Psoas muscle (tissue), 8 donors: Measurements from ENCODE around the gene COL4A1. TPM values are rescaled to one million over a fixed set of nuclear protein-coding genes. Genes with fewer than 3 reads are reported as not detected.

Experiments
- ATAC-seq, 4 donors: fragments of 200-7000 bp; cut with Tn5 transposase; one replicate each; pipeline ENCODE4 v1.9.1; 2020; ENCODE audit warnings: moderate library complexity in 3 of 4, mild to moderate bottlenecking in 2 of 4
- DNase-seq, 2 donors: peaks; one replicate each; pipeline ENCODE4 v3.0.0-alpha.2; 2020
- H3K27ac ChIP-seq: fragments of 200-600 bp; one replicate; pipeline ENCODE4 v1.8.0; 2022
- H3K27me3 ChIP-seq, 3 donors: fragments of 200-600 bp in 1 of 3; one replicate each; pipeline versions ENCODE4 v1.6.1 to v1.8.0; 2013 to 2022; ENCODE audit warnings: low read length in 2 of 3, mild to moderate bottlenecking in 2 of 3, moderate library complexity in 1 of 3; ENCODE audit not compliant: insufficient read depth in 3 of 3
- H3K36me3 ChIP-seq, 2 donors: fragments of 200-600 bp in 1 of 2; one replicate each; pipeline versions ENCODE4 v1.6.1 to v1.8.0; 2013 to 2022; ENCODE audit warnings: low read depth in 1 of 2, mild to moderate bottlenecking in 1 of 2, moderate library complexity in 1 of 2; ENCODE audit not compliant: insufficient read depth in 1 of 2
- H3K4me1 ChIP-seq: fragments of 200-600 bp; one replicate; pipeline ENCODE4 v1.8.0; 2022
- H3K4me3 ChIP-seq: fragments of 200-600 bp; one replicate; pipeline ENCODE4 v1.8.0; 2022; ENCODE audit warnings: mild to moderate bottlenecking
- H3K9me3 ChIP-seq: fragments of 200-600 bp; one replicate; pipeline ENCODE4 v1.8.0; 2022
- CTCF ChIP-seq: fragments of 200-600 bp; IDR thresholded peaks from one replicate; pipeline ENCODE4 v1.8.0; 2022; ENCODE audit warnings: antibody characterized with exemption
- WGBS, 3 donors: extraction: QIAGEN DNeasy Blood & Tissue Kit; methylation state at CpG; one replicate each; pipeline versions ENCODE4 v1.1.6 to v1.1.7; 2013; 5-methylcytosine and 5-hydroxymethylcytosine counted together
- intact Hi-C, 2 donors: fragments of 100-400 bp; cut with DNase I; formaldehyde crosslinking; loops; one replicate each; pipeline versions ENCODE4 v1.11.0 to v1.14.2; 2022
- polyA plus RNA-seq, 3 donors: library from polyadenylated mRNA; stranded (reverse); fragments of 200-250 nt; gene quantifications; one replicate each; pipeline ENCODE4 v1.2.3, GENCODE V29; 2013
- total RNA-seq, 4 donors: library from RNA; stranded (reverse); fragmentation: NEBNext Ultra II Directional in 2 of 4; extraction: Animal tissue kit (Norgen Biotek cat#: 25700) in 2 of 4; gene quantifications; one replicate each; pipeline versions ENCODE4 v1.2.1 to v1.2.4, GENCODE V29; 2021 to 2023
- donor health status: healthy with polysubstance abuse.
- donor health status: DM: no; HTN: no; CAD: no; lungs with moderate emphysema.
- donor health status: Bipolar disorder and iron deficiency.
- donor health status: healthy.
- donor health status: DM: yes; HTN: yes; CAD: no.
- donor health status: DM: no; HTN: no; CAD: no.
- donor health status: DM: no; HTN: no; CAD: no.
- donor health status: DM: yes; HTN: yes; CAD: no.

COL4A1 gene
- total and polyA plus RNA-seq, 7 donors = 39.0 to 127 (median 97.0) TPM

GRCh38 chr13:110285991-110286832, 20.7 kb downstream of the COL4A1 start:
- H3K27me3 ChIP-seq = peaks cover 0 to 3% (median 0%) of the 10 kb centered on the region in 3 donors
- TF ChIP-seq CTCF = no peak
- no peaks in the 10 kb centered on the region for H3K9me3 ChIP-seq
- 67 to 83% (median 72%) methylated on average over 14 of the region's 14 CpGs for WGBS, 3 donors
- DNase-seq = no peak
- no peak for ATAC-seq
- H3K36me3 ChIP-seq = no peaks in the 10 kb centered on the region
- intact Hi-C loops = no loop called here
- H3K4me1 ChIP-seq = no peaks in the 10 kb centered on the region
- H3K4me3 ChIP-seq = no peak overlapping the region
- H3K27ac ChIP-seq = no peak overlapping the region

GRCh38 chr13:110284779-110285484, 22.0 kb downstream of the COL4A1 start:
- Histone ChIP-seq H3K4me1 (peaks cover under 1% of the 10 kb centered on the region), H3K4me3 (no peak overlapping the region), H3K27me3 (peaks cover 0 to 10% (median 3%) of the 10 kb centered on the region in 3 donors), H3K36me3 (no peaks in the 10 kb centered on the region), H3K9me3 (no peaks in the 10 kb centered on the region), H3K27ac (no peak overlapping the region)
- intact Hi-C loops = no loop called here
- ATAC-seq (peak in 1 of 4 donors; percentile 41), DNase-seq (no peak)
- WGBS, 3 donors = 74 to 80% (median 74%) methylated on average over 11 of the region's 11 CpGs
- no peak for TF ChIP-seq CTCF

GRCh38 chr13:110283736-110284517, 23.0 kb downstream of the COL4A1 start:
- no peak for ATAC-seq
- intact Hi-C loops = no loop called here
- Histone ChIP-seq H3K9me3 (no peaks in the 10 kb centered on the region), H3K27me3 (peaks cover 0 to 14% (median 3%) of the 10 kb centered on the region in 3 donors), H3K27ac (no peak overlapping the region), H3K4me1 (peaks cover 4% of the 10 kb centered on the region), H3K4me3 (no peak overlapping the region), H3K36me3 (peaks cover 0 to 2% of the 10 kb centered on the region in 2 donors)
- DNase-seq = no peak
- TF ChIP-seq CTCF = no peak
- 66 to 79% (median 73%) methylated on average over 7 of the region's 7 CpGs for WGBS, 3 donors

GRCh38 chr13:110282316-110282841, 24.6 kb downstream of the COL4A1 start:
- H3K9me3 ChIP-seq = no peaks in the 10 kb centered on the region
- H3K27ac ChIP-seq = no peak overlapping the region
- no peak for TF ChIP-seq CTCF
- H3K36me3 ChIP-seq = peaks cover 0 to 2% of the 10 kb centered on the region in 2 donors
- H3K27me3 ChIP-seq = peaks cover 0 to 14% (median 3%) of the 10 kb centered on the region in 3 donors
- H3K4me3 ChIP-seq = no peak overlapping the region
- intact Hi-C loops = no loop called here
- no peak for DNase-seq
- WGBS, 3 donors = 95 to 100% (median 96%) methylated on average over 1 of the region's 1 CpG
- ATAC-seq = no peak
- H3K4me1 ChIP-seq = peaks cover 4% of the 10 kb centered on the region
